ENCODE data around the gene TPRA1.

TPRA1 gene

GRCh38 chr3:127578802-127579201, 11.7 kb downstream of the TPRA1 start:
- Histone ChIP-seq H3K36me3 (ENCODE audit: control insufficient read depth in 5 of 5, insufficient read depth in 5 of 5, low read length in 5 of 5) (peaks cover 0 to 60% (median 50%) of the 10 kb centered on the region in 5 donors), H3K27ac (ENCODE audit: low read depth, low read length) (no peak overlapping the region), H3K4me1 (ENCODE audit: control insufficient read depth in 5 of 5, insufficient read depth in 5 of 5, low read length in 5 of 5) (peaks cover 0 to 11% (median 4%) of the 10 kb centered on the region in 5 donors), H3K4me3 (ENCODE audit: low read depth in 1 of 5, low read length in 5 of 5) (no peak overlapping the region), H3K9me3 (ENCODE audit: control insufficient read depth in 5 of 5, low read length in 5 of 5) (no peaks in the 10 kb centered on the region), H3K27me3 (ENCODE audit: control insufficient read depth in 5 of 5, insufficient read depth in 4 of 5, low read length in 5 of 5) (no peaks in the 10 kb centered on the region), H3K9ac (ENCODE audit: low read length in 5 of 5) (no peak overlapping the region)

- Histone ChIP-seq H3K9me3 (ENCODE audit: control insufficient read depth in 5 of 5, low read length in 5 of 5) (no peaks in the 10 kb centered on the region), H3K27me3 (ENCODE audit: control insufficient read depth in 5 of 5, insufficient read depth in 4 of 5, low read length in 5 of 5) (no peaks in the 10 kb centered on the region), H3K9ac (ENCODE audit: low read length in 5 of 5) (no peak overlapping the region), H3K27ac (ENCODE audit: low read depth, low read length) (no peak overlapping the region), H3K4me3 (ENCODE audit: low read depth in 1 of 5, low read length in 5 of 5) (no peak overlapping the region), H3K36me3 (ENCODE audit: control insufficient read depth in 5 of 5, insufficient read depth in 5 of 5, low read length in 5 of 5) (peaks cover 0 to 66% (median 57%) of the 10 kb centered on the region in 5 donors), H3K4me1 (ENCODE audit: control insufficient read depth in 5 of 5, insufficient read depth in 5 of 5, low read length in 5 of 5) (peaks cover 0 to 15% (median 4%) of the 10 kb centered on the region in 5 donors)
Observed at GRCh38 chr3:127578168-127578567, 12.4 kb downstream of the TPRA1 start.

- Histone ChIP-seq H3K4me1 (ENCODE audit: control insufficient read depth in 5 of 5, insufficient read depth in 5 of 5, low read length in 5 of 5) (peaks cover 0 to 15% (median 4%) of the 10 kb centered on the region in 5 donors), H3K9me3 (ENCODE audit: control insufficient read depth in 5 of 5, low read length in 5 of 5) (no peaks in the 10 kb centered on the region), H3K4me3 (ENCODE audit: low read depth in 1 of 5, low read length in 5 of 5) (no peak overlapping the region), H3K27me3 (ENCODE audit: control insufficient read depth in 5 of 5, insufficient read depth in 4 of 5, low read length in 5 of 5) (no peaks in the 10 kb centered on the region), H3K27ac (ENCODE audit: low read depth, low read length) (no peak overlapping the region), H3K9ac (ENCODE audit: low read length in 5 of 5) (no peak overlapping the region), H3K36me3 (ENCODE audit: control insufficient read depth in 5 of 5, insufficient read depth in 5 of 5, low read length in 5 of 5) (peaks cover 0 to 73% (median 64%) of the 10 kb centered on the region in 5 donors)
Observed at GRCh38 chr3:127577448-127577847, 13.1 kb downstream of the TPRA1 start.

GRCh38 chr3:127574880-127575878, 15.4 kb downstream of the TPRA1 start:
- H3K36me3 ChIP-seq (ENCODE audit: control insufficient read depth in 5 of 5, insufficient read depth in 5 of 5, low read length in 5 of 5): peaks cover 0 to 87% (median 77%) of the 10 kb centered on the region in 5 donors
- no peak overlapping the region for H3K4me3 ChIP-seq (ENCODE audit: low read depth in 1 of 5, low read length in 5 of 5)
- H3K27ac ChIP-seq (ENCODE audit: low read depth, low read length): no peak overlapping the region

GRCh38 chr3:127573912-127574311, 16.6 kb downstream of the TPRA1 start:
- peaks cover 0 to 86% (median 68%) of the 10 kb centered on the region in 5 donors for H3K36me3 ChIP-seq (ENCODE audit: control insufficient read depth in 5 of 5, insufficient read depth in 5 of 5, low read length in 5 of 5)

More at GRCh38 chr3:127574880-127575878, 15.4 kb downstream of the TPRA1 start:
- H3K4me1 ChIP-seq (ENCODE audit: control insufficient read depth in 5 of 5, insufficient read depth in 5 of 5, low read length in 5 of 5): peaks cover 0 to 15% (median 10%) of the 10 kb centered on the region in 5 donors
- no peaks in the 10 kb centered on the region for H3K27me3 ChIP-seq (ENCODE audit: control insufficient read depth in 5 of 5, insufficient read depth in 4 of 5, low read length in 5 of 5)
- no peaks in the 10 kb centered on the region for H3K9me3 ChIP-seq (ENCODE audit: control insufficient read depth in 5 of 5, low read length in 5 of 5)
- no peak overlapping the region for H3K9ac ChIP-seq (ENCODE audit: low read length in 5 of 5)

GRCh38 chr3:127573401-127573800, 17.1 kb downstream of the TPRA1 start:
- Histone ChIP-seq H3K27ac (ENCODE audit: low read depth, low read length) (no peak overlapping the region), H3K36me3 (ENCODE audit: control insufficient read depth in 5 of 5, insufficient read depth in 5 of 5, low read length in 5 of 5) (peaks cover 0 to 81% (median 65%) of the 10 kb centered on the region in 5 donors), H3K27me3 (ENCODE audit: control insufficient read depth in 5 of 5, insufficient read depth in 4 of 5, low read length in 5 of 5) (no peaks in the 10 kb centered on the region), H3K4me3 (ENCODE audit: low read depth in 1 of 5, low read length in 5 of 5) (no peak overlapping the region), H3K9ac (ENCODE audit: low read length in 5 of 5) (peak overlapping the region in 1 of 5 donors; percentile 9), H3K9me3 (ENCODE audit: control insufficient read depth in 5 of 5, low read length in 5 of 5) (no peaks in the 10 kb centered on the region), H3K4me1 (ENCODE audit: control insufficient read depth in 5 of 5, insufficient read depth in 5 of 5, low read length in 5 of 5) (peaks cover 0 to 15% (median 10%) of the 10 kb centered on the region in 5 donors)

More at GRCh38 chr3:127573912-127574311, 16.6 kb downstream of the TPRA1 start:
- Histone ChIP-seq H3K4me1 (ENCODE audit: control insufficient read depth in 5 of 5, insufficient read depth in 5 of 5, low read length in 5 of 5) (peaks cover 0 to 15% (median 10%) of the 10 kb centered on the region in 5 donors), H3K9me3 (ENCODE audit: control insufficient read depth in 5 of 5, low read length in 5 of 5) (no peaks in the 10 kb centered on the region), H3K27me3 (ENCODE audit: control insufficient read depth in 5 of 5, insufficient read depth in 4 of 5, low read length in 5 of 5) (no peaks in the 10 kb centered on the region), H3K4me3 (ENCODE audit: low read depth in 1 of 5, low read length in 5 of 5) (no peak overlapping the region), H3K27ac (ENCODE audit: low read depth, low read length) (no peak overlapping the region), H3K9ac (ENCODE audit: low read length in 5 of 5) (no peak overlapping the region)

GRCh38 chr3:127572735-127573134, 17.8 kb downstream of the TPRA1 start:
- no peak overlapping the region for H3K4me3 ChIP-seq (ENCODE audit: low read depth in 1 of 5, low read length in 5 of 5)
- H3K4me1 ChIP-seq (ENCODE audit: control insufficient read depth in 5 of 5, insufficient read depth in 5 of 5, low read length in 5 of 5): peaks cover 0 to 15% (median 10%) of the 10 kb centered on the region in 5 donors
- peak overlapping the region in 1 of 5 donors; percentile 9 for H3K9ac ChIP-seq (ENCODE audit: low read length in 5 of 5)
- no peak overlapping the region for H3K27ac ChIP-seq (ENCODE audit: low read depth, low read length)
- H3K36me3 ChIP-seq (ENCODE audit: control insufficient read depth in 5 of 5, insufficient read depth in 5 of 5, low read length in 5 of 5): peaks cover 0 to 74% (median 60%) of the 10 kb centered on the region in 5 donors
- no peaks in the 10 kb centered on the region for H3K27me3 ChIP-seq (ENCODE audit: control insufficient read depth in 5 of 5, insufficient read depth in 4 of 5, low read length in 5 of 5)
- no peaks in the 10 kb centered on the region for H3K9me3 ChIP-seq (ENCODE audit: control insufficient read depth in 5 of 5, low read length in 5 of 5)

- H3K9me3 ChIP-seq (ENCODE audit: control insufficient read depth in 5 of 5, low read length in 5 of 5): no peaks in the 10 kb centered on the region
- no peak overlapping the region for H3K4me3 ChIP-seq (ENCODE audit: low read depth in 1 of 5, low read length in 5 of 5)
- peaks cover 0 to 15% (median 10%) of the 10 kb centered on the region in 5 donors for H3K4me1 ChIP-seq (ENCODE audit: control insufficient read depth in 5 of 5, insufficient read depth in 5 of 5, low read length in 5 of 5)
- no peaks in the 10 kb centered on the region for H3K27me3 ChIP-seq (ENCODE audit: control insufficient read depth in 5 of 5, insufficient read depth in 4 of 5, low read length in 5 of 5)
- no peak overlapping the region for H3K27ac ChIP-seq (ENCODE audit: low read depth, low read length)
- H3K36me3 ChIP-seq (ENCODE audit: control insufficient read depth in 5 of 5, insufficient read depth in 5 of 5, low read length in 5 of 5): peaks cover 0 to 69% (median 54%) of the 10 kb centered on the region in 5 donors
- H3K9ac ChIP-seq (ENCODE audit: low read length in 5 of 5): no peak overlapping the region
Observed at GRCh38 chr3:127572186-127572585, 18.3 kb downstream of the TPRA1 start.

- H3K4me1 ChIP-seq (ENCODE audit: control insufficient read depth in 5 of 5, insufficient read depth in 5 of 5, low read length in 5 of 5): peaks cover 0 to 15% (median 10%) of the 10 kb centered on the region in 5 donors
- no peak overlapping the region for H3K9ac ChIP-seq (ENCODE audit: low read length in 5 of 5)
- no peak overlapping the region for H3K27ac ChIP-seq (ENCODE audit: low read depth, low read length)
- H3K9me3 ChIP-seq (ENCODE audit: control insufficient read depth in 5 of 5, low read length in 5 of 5): no peaks in the 10 kb centered on the region
- H3K36me3 ChIP-seq (ENCODE audit: control insufficient read depth in 5 of 5, insufficient read depth in 5 of 5, low read length in 5 of 5): peaks cover 0 to 57% (median 41%) of the 10 kb centered on the region in 5 donors
- H3K27me3 ChIP-seq (ENCODE audit: control insufficient read depth in 5 of 5, insufficient read depth in 4 of 5, low read length in 5 of 5): no peaks in the 10 kb centered on the region
- no peak overlapping the region for H3K4me3 ChIP-seq (ENCODE audit: low read depth in 1 of 5, low read length in 5 of 5)
Observed at GRCh38 chr3:127570520-127570919, 20.0 kb downstream of the TPRA1 start.

- H3K27me3 ChIP-seq (ENCODE audit: control insufficient read depth in 5 of 5, insufficient read depth in 4 of 5, low read length in 5 of 5): no peaks in the 10 kb centered on the region
- H3K9me3 ChIP-seq (ENCODE audit: control insufficient read depth in 5 of 5, low read length in 5 of 5): no peaks in the 10 kb centered on the region
- no peak overlapping the region for H3K4me3 ChIP-seq (ENCODE audit: low read depth in 1 of 5, low read length in 5 of 5)
- H3K27ac ChIP-seq (ENCODE audit: low read depth, low read length): no peak overlapping the region
- peaks cover 0 to 10% (median 5%) of the 10 kb centered on the region in 5 donors for H3K4me1 ChIP-seq (ENCODE audit: control insufficient read depth in 5 of 5, insufficient read depth in 5 of 5, low read length in 5 of 5)
- no peak overlapping the region for H3K9ac ChIP-seq (ENCODE audit: low read length in 5 of 5)
- H3K36me3 ChIP-seq (ENCODE audit: control insufficient read depth in 5 of 5, insufficient read depth in 5 of 5, low read length in 5 of 5): peaks cover 0 to 50% (median 34%) of the 10 kb centered on the region in 5 donors
Observed at GRCh38 chr3:127569160-127569559, 21.4 kb downstream of the TPRA1 start.

Data from subcutaneous abdominal adipose tissue (tissue), 5 donors.